WTC11 (cell line): ENCODE data around the gene DCUN1D3.

Experiments
- CBFB ChIP-seq: sonication (generic); formaldehyde crosslinking; IDR thresholded peaks from 2 replicates; pipeline ENCODE4 v1.8.1; 2022; ENCODE audit warnings: mild to moderate bottlenecking, low read depth, missing genetic modification reagents
- ESRRA ChIP-seq: sonication (generic); formaldehyde crosslinking; IDR thresholded peaks from 2 replicates; pipeline ENCODE4 v1.8.1; 2022; ENCODE audit warnings: mild to moderate bottlenecking, missing genetic modification reagents, borderline replicate concordance
- KAT7 ChIP-seq: sonication (generic); formaldehyde crosslinking; IDR thresholded peaks from 2 replicates; pipeline ENCODE4 v1.8.1; 2023; ENCODE audit warnings: missing genetic modification reagents, mild to moderate bottlenecking, borderline replicate concordance
- SMAD4 ChIP-seq: sonication (generic); formaldehyde crosslinking; IDR thresholded peaks from 2 replicates; pipeline ENCODE4 v1.8.0; 2022; ENCODE audit warnings: mild to moderate bottlenecking, missing genetic modification reagents
- ZNF138 ChIP-seq: sonication (generic); formaldehyde crosslinking; conservative IDR thresholded peaks from 2 replicates; pipeline ENCODE4 v1.8.1; 2022; ENCODE audit warnings: mild to moderate bottlenecking, moderate library complexity, missing genetic modification reagents
- ZNF416 ChIP-seq: fragments of 250-450 bp; sonication (Bioruptor Pico); IDR thresholded peaks from 2 replicates; pipeline ENCODE4 v1.9.0; 2021; ENCODE audit warnings: mild to moderate bottlenecking, inconsistent platforms
- TF ChIP-seq, protein P1 (sequence below): fragments of 200-600 bp; IDR thresholded peaks from 2 replicates; pipeline ENCODE4 v1.8.0; 2022; ENCODE audit warnings: antibody characterized with exemption
- TF ChIP-seq, protein P2 (sequence below): sonication (generic); formaldehyde crosslinking; IDR thresholded peaks from 2 replicates; pipeline ENCODE4 v1.8.1; 2023; ENCODE audit warnings: mild to moderate bottlenecking, missing genetic modification reagents
- TF ChIP-seq, protein P3 (sequence below): sonication (generic); formaldehyde crosslinking; IDR thresholded peaks from 2 replicates; pipeline ENCODE4 v1.8.0; 2022; ENCODE audit warnings: mild to moderate bottlenecking, missing genetic modification reagents
- TF ChIP-seq, protein P4 (sequence below): sonication (generic); formaldehyde crosslinking; IDR thresholded peaks from 2 replicates; pipeline ENCODE4 v1.8.0; 2023; ENCODE audit warnings: mild to moderate bottlenecking, missing genetic modification reagents
- TF ChIP-seq, protein P5 (sequence below): sonication (generic); formaldehyde crosslinking; IDR thresholded peaks from 2 replicates; pipeline ENCODE4 v1.8.1; 2022; ENCODE audit warnings: low read depth, missing genetic modification reagents, borderline replicate concordance

DNA sequence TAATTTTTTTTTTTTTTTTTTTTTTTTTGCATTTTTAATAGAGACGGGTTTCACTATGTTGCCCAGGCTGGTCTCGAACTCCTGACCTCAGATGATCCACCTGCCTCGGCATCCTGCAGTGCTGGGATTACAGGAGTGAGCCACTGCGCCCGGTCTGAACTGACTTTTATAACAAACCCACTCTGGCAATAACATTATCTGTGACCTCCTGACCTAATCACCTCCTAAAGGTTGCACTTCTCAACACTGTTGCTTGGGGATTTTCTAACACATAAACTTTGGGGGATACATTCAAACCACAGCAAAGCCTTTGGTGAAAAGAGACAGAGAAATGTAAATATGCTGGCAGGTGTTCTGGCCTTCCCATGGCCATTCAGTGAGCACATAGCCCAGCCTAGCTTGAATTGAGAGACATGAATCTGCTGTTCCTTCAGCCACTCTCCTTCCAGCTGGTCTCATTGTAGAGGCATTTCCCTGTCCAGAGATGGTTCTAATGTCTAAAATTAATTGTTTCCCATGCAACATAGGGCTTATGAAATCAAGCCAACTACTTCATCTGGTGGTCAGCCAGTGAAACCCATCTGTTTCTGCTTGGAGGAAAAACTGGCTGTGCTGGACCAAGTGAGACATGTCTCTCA lies 28.7 kb upstream of the DCUN1D3 start:
- TF ChIP-seq, protein P1, sequence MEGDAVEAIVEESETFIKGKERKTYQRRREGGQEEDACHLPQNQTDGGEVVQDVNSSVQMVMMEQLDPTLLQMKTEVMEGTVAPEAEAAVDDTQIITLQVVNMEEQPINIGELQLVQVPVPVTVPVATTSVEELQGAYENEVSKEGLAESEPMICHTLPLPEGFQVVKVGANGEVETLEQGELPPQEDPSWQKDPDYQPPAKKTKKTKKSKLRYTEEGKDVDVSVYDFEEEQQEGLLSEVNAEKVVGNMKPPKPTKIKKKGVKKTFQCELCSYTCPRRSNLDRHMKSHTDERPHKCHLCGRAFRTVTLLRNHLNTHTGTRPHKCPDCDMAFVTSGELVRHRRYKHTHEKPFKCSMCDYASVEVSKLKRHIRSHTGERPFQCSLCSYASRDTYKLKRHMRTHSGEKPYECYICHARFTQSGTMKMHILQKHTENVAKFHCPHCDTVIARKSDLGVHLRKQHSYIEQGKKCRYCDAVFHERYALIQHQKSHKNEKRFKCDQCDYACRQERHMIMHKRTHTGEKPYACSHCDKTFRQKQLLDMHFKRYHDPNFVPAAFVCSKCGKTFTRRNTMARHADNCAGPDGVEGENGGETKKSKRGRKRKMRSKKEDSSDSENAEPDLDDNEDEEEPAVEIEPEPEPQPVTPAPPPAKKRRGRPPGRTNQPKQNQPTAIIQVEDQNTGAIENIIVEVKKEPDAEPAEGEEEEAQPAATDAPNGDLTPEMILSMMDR: no peak
- no peak for TF ChIP-seq ZNF138 (CRISPR knock-in tag)
- TF ChIP-seq, protein P2, sequence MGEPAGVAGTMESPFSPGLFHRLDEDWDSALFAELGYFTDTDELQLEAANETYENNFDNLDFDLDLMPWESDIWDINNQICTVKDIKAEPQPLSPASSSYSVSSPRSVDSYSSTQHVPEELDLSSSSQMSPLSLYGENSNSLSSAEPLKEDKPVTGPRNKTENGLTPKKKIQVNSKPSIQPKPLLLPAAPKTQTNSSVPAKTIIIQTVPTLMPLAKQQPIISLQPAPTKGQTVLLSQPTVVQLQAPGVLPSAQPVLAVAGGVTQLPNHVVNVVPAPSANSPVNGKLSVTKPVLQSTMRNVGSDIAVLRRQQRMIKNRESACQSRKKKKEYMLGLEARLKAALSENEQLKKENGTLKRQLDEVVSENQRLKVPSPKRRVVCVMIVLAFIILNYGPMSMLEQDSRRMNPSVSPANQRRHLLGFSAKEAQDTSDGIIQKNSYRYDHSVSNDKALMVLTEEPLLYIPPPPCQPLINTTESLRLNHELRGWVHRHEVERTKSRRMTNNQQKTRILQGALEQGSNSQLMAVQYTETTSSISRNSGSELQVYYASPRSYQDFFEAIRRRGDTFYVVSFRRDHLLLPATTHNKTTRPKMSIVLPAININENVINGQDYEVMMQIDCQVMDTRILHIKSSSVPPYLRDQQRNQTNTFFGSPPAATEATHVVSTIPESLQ (CRISPR knock-in tag): no peak
- TF ChIP-seq, protein P3, sequence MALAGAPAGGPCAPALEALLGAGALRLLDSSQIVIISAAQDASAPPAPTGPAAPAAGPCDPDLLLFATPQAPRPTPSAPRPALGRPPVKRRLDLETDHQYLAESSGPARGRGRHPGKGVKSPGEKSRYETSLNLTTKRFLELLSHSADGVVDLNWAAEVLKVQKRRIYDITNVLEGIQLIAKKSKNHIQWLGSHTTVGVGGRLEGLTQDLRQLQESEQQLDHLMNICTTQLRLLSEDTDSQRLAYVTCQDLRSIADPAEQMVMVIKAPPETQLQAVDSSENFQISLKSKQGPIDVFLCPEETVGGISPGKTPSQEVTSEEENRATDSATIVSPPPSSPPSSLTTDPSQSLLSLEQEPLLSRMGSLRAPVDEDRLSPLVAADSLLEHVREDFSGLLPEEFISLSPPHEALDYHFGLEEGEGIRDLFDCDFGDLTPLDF (CRISPR knock-in tag): no peak
- TF ChIP-seq, protein P4, sequence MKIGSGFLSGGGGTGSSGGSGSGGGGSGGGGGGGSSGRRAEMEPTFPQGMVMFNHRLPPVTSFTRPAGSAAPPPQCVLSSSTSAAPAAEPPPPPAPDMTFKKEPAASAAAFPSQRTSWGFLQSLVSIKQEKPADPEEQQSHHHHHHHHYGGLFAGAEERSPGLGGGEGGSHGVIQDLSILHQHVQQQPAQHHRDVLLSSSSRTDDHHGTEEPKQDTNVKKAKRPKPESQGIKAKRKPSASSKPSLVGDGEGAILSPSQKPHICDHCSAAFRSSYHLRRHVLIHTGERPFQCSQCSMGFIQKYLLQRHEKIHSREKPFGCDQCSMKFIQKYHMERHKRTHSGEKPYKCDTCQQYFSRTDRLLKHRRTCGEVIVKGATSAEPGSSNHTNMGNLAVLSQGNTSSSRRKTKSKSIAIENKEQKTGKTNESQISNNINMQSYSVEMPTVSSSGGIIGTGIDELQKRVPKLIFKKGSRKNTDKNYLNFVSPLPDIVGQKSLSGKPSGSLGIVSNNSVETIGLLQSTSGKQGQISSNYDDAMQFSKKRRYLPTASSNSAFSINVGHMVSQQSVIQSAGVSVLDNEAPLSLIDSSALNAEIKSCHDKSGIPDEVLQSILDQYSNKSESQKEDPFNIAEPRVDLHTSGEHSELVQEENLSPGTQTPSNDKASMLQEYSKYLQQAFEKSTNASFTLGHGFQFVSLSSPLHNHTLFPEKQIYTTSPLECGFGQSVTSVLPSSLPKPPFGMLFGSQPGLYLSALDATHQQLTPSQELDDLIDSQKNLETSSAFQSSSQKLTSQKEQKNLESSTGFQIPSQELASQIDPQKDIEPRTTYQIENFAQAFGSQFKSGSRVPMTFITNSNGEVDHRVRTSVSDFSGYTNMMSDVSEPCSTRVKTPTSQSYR (CRISPR knock-in tag): no peak
- no peak for TF ChIP-seq ESRRA
- TF ChIP-seq, protein P5, sequence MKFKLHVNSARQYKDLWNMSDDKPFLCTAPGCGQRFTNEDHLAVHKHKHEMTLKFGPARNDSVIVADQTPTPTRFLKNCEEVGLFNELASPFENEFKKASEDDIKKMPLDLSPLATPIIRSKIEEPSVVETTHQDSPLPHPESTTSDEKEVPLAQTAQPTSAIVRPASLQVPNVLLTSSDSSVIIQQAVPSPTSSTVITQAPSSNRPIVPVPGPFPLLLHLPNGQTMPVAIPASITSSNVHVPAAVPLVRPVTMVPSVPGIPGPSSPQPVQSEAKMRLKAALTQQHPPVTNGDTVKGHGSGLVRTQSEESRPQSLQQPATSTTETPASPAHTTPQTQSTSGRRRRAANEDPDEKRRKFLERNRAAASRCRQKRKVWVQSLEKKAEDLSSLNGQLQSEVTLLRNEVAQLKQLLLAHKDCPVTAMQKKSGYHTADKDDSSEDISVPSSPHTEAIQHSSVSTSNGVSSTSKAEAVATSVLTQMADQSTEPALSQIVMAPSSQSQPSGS (CRISPR knock-in tag): no peak
- TF ChIP-seq CBFB (CRISPR knock-in tag): no peak
- TF ChIP-seq KAT7 (CRISPR knock-in tag): no peak
- no peak for TF ChIP-seq SMAD4 (CRISPR knock-in tag)
- no peak for TF ChIP-seq ZNF416
